Smooth muscle cell (in vitro differentiated cells): ENCODE measurements around the gene LIN9. TPM values are rescaled to one million over a fixed set of nuclear protein-coding genes. Genes with fewer than 3 reads are reported as not detected.

ENCODE experiments used
- DNase-seq: peaks from one replicate; lab custom pipeline; 2025; ENCODE audit not compliant: unreplicated experiment; lab: John Stamatoyannopoulos, UW
- H2AFZ ChIP-seq: fragments of 200-600 bp; sonication (generic); 2 replicates; pipeline ENCODE4 v1.6.0; 2016; ENCODE audit warnings: antibody characterized with exemption, low read depth, mild to moderate bottlenecking
- H3F3A ChIP-seq: fragments of 200-600 bp; sonication (generic); 2 replicates; pipeline ENCODE4 v1.6.0; 2017; ENCODE audit warnings: antibody characterized with exemption, low read depth
- H3K27ac ChIP-seq: fragments of 200-600 bp; sonication (generic); 2 replicates; pipeline ENCODE4 v1.5.1; 2016; ENCODE audit warnings: low read depth, mild to moderate bottlenecking
- H3K27me3 ChIP-seq: fragments of 200-600 bp; sonication (generic); 2 replicates; pipeline ENCODE4 v1.6.1; 2016; ENCODE audit warnings: low read depth, mild to moderate bottlenecking
- H3K36me3 ChIP-seq: fragments of 200-600 bp; sonication (generic); 2 replicates; pipeline ENCODE4 v1.5.1; 2016; ENCODE audit warnings: low read depth
- H3K4me1 ChIP-seq: fragments of 200-600 bp; sonication (generic); 2 replicates; pipeline ENCODE4 v1.5.1; 2016; ENCODE audit warnings: low read depth
- H3K4me2 ChIP-seq: fragments of 200-600 bp; sonication (generic); 2 replicates; pipeline ENCODE4 v1.6.0; 2016; ENCODE audit warnings: mild to moderate bottlenecking
- H3K4me3 ChIP-seq: fragments of 200-600 bp; sonication (generic); 2 replicates; pipeline ENCODE4 v1.5.1; 2016; ENCODE audit warnings: mild to moderate bottlenecking
- H3K79me2 ChIP-seq: fragments of 200-600 bp; sonication (generic); 2 replicates; pipeline ENCODE4 v1.6.0; 2016; ENCODE audit warnings: low read depth, mild to moderate bottlenecking
- H3K9ac ChIP-seq: fragments of 200-600 bp; sonication (generic); 2 replicates; pipeline ENCODE4 v1.6.0; 2016; ENCODE audit warnings: low read depth
- H3K9me3 ChIP-seq: fragments of 200-600 bp; sonication (generic); replicated peaks from 2 replicates; pipeline ENCODE4 v1.5.1; 2016; ENCODE audit warnings: low read depth
- H4K20me1 ChIP-seq: fragments of 200-600 bp; sonication (generic); 2 replicates; pipeline ENCODE4 v1.6.0; 2016; ENCODE audit warnings: low read depth
- WGBS: methylation state at CpG from one replicate; pipeline ENCODE4 v1.1.7; 2016; ENCODE audit warnings: low lambda C conversion rate; 5-methylcytosine and 5-hydroxymethylcytosine counted together
- polyA plus RNA-seq: library from polyadenylated mRNA; unstranded; fragments of >200 nt; fragmentation: Nextera tagmentation; extraction: Ambion mirVana; gene quantifications from 2 replicates; pipeline ENCODE4 v1.2.1, GENCODE V29; 2016
- total RNA-seq: library from RNA; depleted of rRNA; stranded (reverse); fragments of >200 nt; gene quantifications from 2 replicates; pipeline ENCODE4 v1.2.3, GENCODE V29; 2014
- TF ChIP-seq, protein P1 (sequence below): fragments of 200-600 bp; sonication (generic); IDR thresholded peaks from 2 replicates; pipeline ENCODE4 v1.5.1; 2017; ENCODE audit warnings: borderline replicate concordance, mild to moderate bottlenecking, antibody characterized with exemption; ENCODE audit not compliant: insufficient read depth, poor library complexity, severe bottlenecking

Gene LIN9
- total and polyA plus RNA-seq, 2 experiments from 2014 or later = 3.7 to 7.8 TPM

DNA sequence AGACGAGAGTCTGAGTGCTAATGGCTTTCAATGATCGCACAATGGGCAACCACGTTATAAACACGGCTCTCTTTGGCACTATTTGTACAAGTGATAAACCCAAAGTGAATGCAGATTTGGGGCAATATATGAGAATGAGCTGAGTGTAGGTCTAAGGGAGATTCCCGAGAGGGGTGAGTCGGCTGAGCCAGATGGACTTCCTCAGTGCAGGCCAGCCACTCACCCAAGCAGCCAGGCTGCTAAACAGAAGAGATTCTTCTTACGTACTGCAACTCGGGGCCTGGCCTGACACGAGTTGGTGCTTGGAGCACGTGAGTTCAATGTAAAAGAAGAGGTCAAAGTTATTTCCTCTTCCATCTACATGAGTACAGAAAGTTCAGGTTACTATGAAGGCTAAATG, 91.7 kb downstream of the LIN9 start:
- Histone ChIP-seq H3K9me3 (no peaks in the 10 kb centered on the region), H3K9ac (no peak overlapping the region), H4K20me1 (no peaks in the 10 kb centered on the region), H3F3A (no peaks in the 10 kb centered on the region), H3K79me2 (no peaks in the 10 kb centered on the region), H3K4me2 (no peak overlapping the region), H3K36me3 (no peaks in the 10 kb centered on the region), H2AFZ (no peak overlapping the region), H3K27ac (no peak overlapping the region), H3K4me1 (no peaks in the 10 kb centered on the region), H3K4me3 (no peak overlapping the region), H3K27me3 (no peaks in the 10 kb centered on the region)
- TF ChIP-seq, protein P1, sequence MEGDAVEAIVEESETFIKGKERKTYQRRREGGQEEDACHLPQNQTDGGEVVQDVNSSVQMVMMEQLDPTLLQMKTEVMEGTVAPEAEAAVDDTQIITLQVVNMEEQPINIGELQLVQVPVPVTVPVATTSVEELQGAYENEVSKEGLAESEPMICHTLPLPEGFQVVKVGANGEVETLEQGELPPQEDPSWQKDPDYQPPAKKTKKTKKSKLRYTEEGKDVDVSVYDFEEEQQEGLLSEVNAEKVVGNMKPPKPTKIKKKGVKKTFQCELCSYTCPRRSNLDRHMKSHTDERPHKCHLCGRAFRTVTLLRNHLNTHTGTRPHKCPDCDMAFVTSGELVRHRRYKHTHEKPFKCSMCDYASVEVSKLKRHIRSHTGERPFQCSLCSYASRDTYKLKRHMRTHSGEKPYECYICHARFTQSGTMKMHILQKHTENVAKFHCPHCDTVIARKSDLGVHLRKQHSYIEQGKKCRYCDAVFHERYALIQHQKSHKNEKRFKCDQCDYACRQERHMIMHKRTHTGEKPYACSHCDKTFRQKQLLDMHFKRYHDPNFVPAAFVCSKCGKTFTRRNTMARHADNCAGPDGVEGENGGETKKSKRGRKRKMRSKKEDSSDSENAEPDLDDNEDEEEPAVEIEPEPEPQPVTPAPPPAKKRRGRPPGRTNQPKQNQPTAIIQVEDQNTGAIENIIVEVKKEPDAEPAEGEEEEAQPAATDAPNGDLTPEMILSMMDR = no peak
- no peak for DNase-seq
- WGBS = 68% methylated on average over 10 of the region's 10 CpGs

DNA sequence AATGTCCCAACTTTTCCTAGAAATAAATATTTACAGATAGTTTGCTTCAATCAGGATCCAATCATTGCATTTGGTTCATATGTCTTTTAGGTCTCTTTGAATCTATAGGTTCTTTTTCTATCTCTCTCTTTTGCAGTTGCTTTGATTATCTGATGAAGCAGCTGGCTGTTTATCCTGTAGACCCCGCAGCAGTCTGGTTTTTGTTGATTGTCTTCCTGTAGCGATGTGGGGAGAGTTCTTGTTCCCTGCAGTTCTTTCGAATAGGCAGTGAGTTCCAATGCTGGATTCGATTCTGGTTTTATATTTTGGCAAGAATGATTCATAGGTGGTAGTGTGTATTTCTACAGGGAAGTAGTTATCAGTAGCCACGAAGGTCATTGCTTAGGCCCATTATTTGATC, 92.9 kb downstream of the LIN9 start:
- H3K9ac ChIP-seq = no peak overlapping the region
- H3K4me1 ChIP-seq = no peaks in the 10 kb centered on the region
- no peaks in the 10 kb centered on the region for H3F3A ChIP-seq
- no peak overlapping the region for H3K4me2 ChIP-seq
- H3K27ac ChIP-seq = no peak overlapping the region
- no peaks in the 10 kb centered on the region for H3K27me3 ChIP-seq
- DNase-seq = no peak
- no peaks in the 10 kb centered on the region for H3K36me3 ChIP-seq
- no peaks in the 10 kb centered on the region for H3K9me3 ChIP-seq
- TF ChIP-seq, protein P1 = no peak
- no peaks in the 10 kb centered on the region for H3K79me2 ChIP-seq
- H3K4me3 ChIP-seq = no peak overlapping the region
- no peak overlapping the region for H2AFZ ChIP-seq
- H4K20me1 ChIP-seq = no peaks in the 10 kb centered on the region
- WGBS = 54% methylated on average over 5 of the region's 5 CpGs

DNA sequence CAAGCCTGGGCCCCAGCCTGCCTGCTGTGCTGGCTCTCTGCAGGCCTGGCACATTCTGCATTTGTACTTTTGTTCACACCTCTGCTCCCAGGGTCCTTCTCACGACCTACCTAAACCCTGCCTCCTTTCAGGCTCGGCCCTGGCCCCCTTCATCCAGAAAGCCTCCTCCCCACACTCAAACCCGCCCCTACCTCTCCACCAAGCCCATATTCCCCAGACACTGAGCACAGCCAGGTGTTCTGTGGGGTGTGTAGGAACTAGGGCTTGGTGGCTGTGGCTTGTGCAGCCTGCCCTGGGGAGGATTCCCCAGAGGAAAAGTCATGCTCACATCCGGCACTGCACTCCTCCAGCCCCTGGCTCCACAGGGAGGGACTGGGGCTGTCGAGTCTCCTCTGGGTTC, 93.7 kb downstream of the LIN9 start:
- 53% methylated on average over 5 of the region's 5 CpGs for WGBS
- H3F3A ChIP-seq = no peaks in the 10 kb centered on the region

DNA sequence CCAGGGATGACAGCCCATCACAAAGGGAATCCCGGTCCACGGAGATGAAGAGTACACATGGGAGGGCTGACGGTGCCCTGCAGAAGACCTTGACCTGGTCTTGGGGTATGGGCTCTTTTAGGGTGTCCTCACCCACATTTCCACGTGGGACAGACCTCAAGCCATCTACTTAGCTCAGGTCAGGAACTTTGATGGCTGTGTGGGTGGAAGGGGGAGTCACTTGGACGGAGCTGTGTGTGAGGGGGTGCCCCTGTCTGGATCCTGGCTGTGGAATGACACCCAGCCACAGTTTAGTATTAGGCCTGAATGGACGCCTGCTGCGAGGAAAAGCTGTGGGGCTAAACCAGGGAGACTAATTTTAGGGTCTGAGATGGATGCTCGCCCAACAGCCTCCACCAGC, 96.4 kb downstream of the LIN9 start:
- Histone ChIP-seq H3K4me1 (no peaks in the 10 kb centered on the region), H4K20me1 (no peaks in the 10 kb centered on the region), H2AFZ (no peak overlapping the region), H3K9ac (no peak overlapping the region), H3K4me2 (no peak overlapping the region), H3K4me3 (no peak overlapping the region), H3K79me2 (no peaks in the 10 kb centered on the region), H3F3A (no peaks in the 10 kb centered on the region), H3K27ac (no peak overlapping the region), H3K27me3 (no peaks in the 10 kb centered on the region), H3K36me3 (no peaks in the 10 kb centered on the region), H3K9me3 (no peaks in the 10 kb centered on the region)
- no peak for DNase-seq
- WGBS = 91% methylated on average over 8 of the region's 8 CpGs
- TF ChIP-seq, protein P1 = no peak

More for the DNA sequence above, 93.7 kb downstream of the LIN9 start:
- TF ChIP-seq, protein P1 = no peak
- Histone ChIP-seq H3K9me3 (no peaks in the 10 kb centered on the region), H3K4me3 (no peak overlapping the region), H3K27me3 (no peaks in the 10 kb centered on the region), H3K79me2 (no peaks in the 10 kb centered on the region), H3K36me3 (no peaks in the 10 kb centered on the region), H4K20me1 (no peaks in the 10 kb centered on the region), H3K4me2 (no peak overlapping the region), H3K9ac (no peak overlapping the region), H2AFZ (no peak overlapping the region), H3K27ac (no peak overlapping the region), H3K4me1 (no peaks in the 10 kb centered on the region)
- DNase-seq = no peak
